HG03039 (cell line): ENCODE measurements around the gene PAPOLB.

ENCODE experiments used
- ATAC-seq: cut with Tn5 transposase; IDR thresholded peaks from one replicate; pipeline ENCODE4 v1.9.1; 2021; ENCODE audit warnings: mild to moderate bottlenecking, moderate library complexity; ENCODE audit not compliant: unreplicated experiment

The PAPOLB gene

GRCh38 chr7:4825081-4825480 is 36.7 kb downstream of the PAPOLB start:
- no peak for ATAC-seq

GRCh38 chr7:4824120-4824775 is 37.6 kb downstream of the PAPOLB start:
- ATAC-seq = no peak

- no peak for ATAC-seq
Measured at GRCh38 chr7:4823441-4824119, 38.2 kb downstream of the PAPOLB start.

GRCh38 chr7:4822677-4823076 is 39.2 kb downstream of the PAPOLB start:
- ATAC-seq = no peak

- ATAC-seq = no peak
Measured at GRCh38 chr7:4820967-4821471, 40.8 kb downstream of the PAPOLB start.

GRCh38 chr7:4820405-4820966 is 41.3 kb downstream of the PAPOLB start:
- ATAC-seq = no peak

- ATAC-seq = no peak
Measured at GRCh38 chr7:4819560-4820404, 42.0 kb downstream of the PAPOLB start.

- ATAC-seq = no peak
Measured at GRCh38 chr7:4818000-4818794, 43.6 kb downstream of the PAPOLB start.

GRCh38 chr7:4817178-4817901 is 44.5 kb downstream of the PAPOLB start:
- no peak for ATAC-seq

- ATAC-seq = no peak
Measured at GRCh38 chr7:4816419-4817080, 45.3 kb downstream of the PAPOLB start.

- no peak for ATAC-seq
Measured at GRCh38 chr7:4815609-4816418, 46.0 kb downstream of the PAPOLB start.

GRCh38 chr7:4815121-4815520 is 46.7 kb downstream of the PAPOLB start:
- ATAC-seq = no peak

GRCh38 chr7:4814433-4814832 is 47.4 kb downstream of the PAPOLB start:
- no peak for ATAC-seq

- no peak for ATAC-seq
Measured at GRCh38 chr7:4809666-4810065, 52.2 kb downstream of the PAPOLB start.

- ATAC-seq = no peak
Measured at GRCh38 chr7:4809091-4809591, 52.7 kb downstream of the PAPOLB start.

- ATAC-seq = no peak
Measured at GRCh38 chr7:4808565-4808964, 53.3 kb downstream of the PAPOLB start.

- no peak for ATAC-seq
Measured at GRCh38 chr7:4808026-4808425, 53.8 kb downstream of the PAPOLB start.
